ENCODE results near the gene C11orf21.

DNA sequence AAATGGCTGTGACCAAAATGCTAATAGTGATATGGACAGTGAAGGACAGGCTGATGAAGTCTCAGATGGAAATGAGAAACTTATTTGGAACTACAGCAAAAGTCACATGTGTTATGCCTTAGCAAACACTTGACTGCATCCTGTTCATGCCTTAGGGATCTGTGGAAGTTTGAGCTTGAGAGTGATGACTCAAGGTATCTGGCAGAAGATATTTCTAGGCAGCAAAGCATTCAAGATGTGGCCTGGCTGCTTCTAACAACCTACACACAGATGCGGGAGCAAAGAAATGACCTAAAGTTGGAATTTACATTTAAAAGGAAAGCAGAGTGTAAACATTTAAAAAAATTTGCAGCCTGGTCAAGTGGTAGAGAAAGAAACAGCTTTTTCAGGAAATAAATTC, 47.3 kb upstream of the C11orf21 start:
- TF ChIP-seq CTCF (conservative IDR thresholded peaks at IDR 0.05; ENCODE audit: low read length) (no peak), EZH2phosphoT487 (IDR thresholded peaks at IDR 0.05; ENCODE audit: borderline replicate concordance, low read depth, low read length) (no peak)

Measured in OCI-LY7 (cell line).